Breast epithelium (tissue), 3 donors: ENCODE results near the gene LYRM4.

Source experiments
- CTCF ChIP-seq, 3 donors: fragments of 450-650 bp; IDR thresholded peaks; one replicate each; pipeline ENCODE4 v1.5.1; 2016 to 2017; ENCODE audit warnings: antibody characterized with exemption in 3 of 3, mild to moderate bottlenecking in 3 of 3, moderate library complexity in 3 of 3
- POLR2A ChIP-seq: fragments of 450-650 bp; IDR thresholded peaks from one replicate; pipeline ENCODE4 v1.6.1; 2016; ENCODE audit warnings: antibody characterized with exemption, mild to moderate bottlenecking, moderate library complexity
- POLR2AphosphoS5 ChIP-seq, 3 donors: sonication (generic); formaldehyde crosslinking; IDR thresholded peaks; one replicate each; pipeline ENCODE4 v1.6.1; 2017; ENCODE audit warnings: antibody characterized with exemption in 3 of 3

DNA sequence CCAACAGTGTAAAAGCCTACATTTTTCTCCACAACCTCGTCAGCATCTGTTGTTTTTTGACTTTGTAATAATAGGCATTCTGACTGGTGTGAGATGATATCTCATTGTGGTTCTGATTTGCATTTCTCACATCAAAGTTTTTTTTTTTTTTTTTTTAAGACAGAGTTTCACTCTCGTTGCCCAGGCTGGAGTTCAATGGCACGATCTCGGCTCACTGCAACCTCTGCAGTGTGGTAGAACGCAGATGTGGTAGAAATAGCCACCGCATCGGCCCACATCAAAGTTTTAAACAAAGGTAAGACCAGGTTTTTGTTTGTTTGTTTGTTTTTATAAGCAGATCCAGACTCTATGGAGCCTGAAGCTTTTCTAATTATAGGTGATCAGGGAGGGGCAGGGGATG lies 188.3 kb downstream of the LYRM4 start:
- TF ChIP-seq POLR2AphosphoS5 (IDR thresholded peaks at IDR 0.05): no peak
- TF ChIP-seq CTCF (IDR thresholded peaks at IDR 0.05): no peak
- no peak for TF ChIP-seq POLR2A
